ENCODE results near the gene FBN3.
"Not testable (repeated sequence)": the region's sequence is repeated elsewhere in the genome, so short reads cannot be mapped to it uniquely, and the experiment has no call there.

The FBN3 gene

DNA sequence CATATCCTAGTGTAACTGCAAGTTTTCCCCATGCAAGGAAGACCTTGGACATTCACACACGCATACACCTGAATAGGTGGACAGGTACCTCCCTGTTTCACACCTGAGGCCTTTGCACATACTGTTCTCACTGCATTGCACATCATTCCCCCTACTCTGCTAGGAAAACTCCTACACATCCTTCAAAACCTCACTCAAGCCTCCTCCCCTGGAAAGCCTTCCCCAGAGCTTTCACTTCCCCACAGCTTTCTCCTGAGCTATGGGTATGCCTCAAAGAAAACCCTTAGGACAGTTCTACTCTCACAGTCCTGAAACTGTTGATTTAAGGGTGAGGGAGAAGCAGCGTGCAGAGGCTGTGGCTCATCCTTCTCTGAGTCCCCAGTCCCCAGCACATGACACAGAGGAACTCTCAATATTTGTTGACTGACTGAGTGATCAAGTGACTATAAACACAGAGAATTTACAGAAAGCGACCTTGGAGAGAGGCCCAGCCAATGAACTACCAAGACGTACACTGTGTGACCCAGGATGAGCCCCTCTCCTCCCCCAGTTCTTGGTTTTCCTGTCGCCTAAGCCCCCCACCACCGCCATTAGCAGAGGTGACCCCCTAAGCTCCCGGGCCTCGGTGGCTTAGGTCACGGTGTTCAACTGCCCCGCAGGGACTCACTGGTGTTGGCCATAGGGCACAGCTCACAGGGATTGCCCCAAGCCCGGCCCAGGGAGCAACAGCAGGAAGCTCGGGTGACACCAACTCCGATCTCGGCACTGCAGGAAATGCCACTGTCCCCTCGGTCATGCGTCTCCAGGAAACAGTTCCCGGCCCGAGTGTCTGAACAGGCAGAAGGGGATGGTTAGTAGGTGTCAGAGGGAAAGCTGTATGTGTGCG is 40.6 kb downstream of the FBN3 start:
- Histone ChIP-seq H3K4me1 (ENCODE audit: control insufficient read depth in 5 of 5, insufficient read depth in 5 of 5, low read length in 5 of 5) (no peaks in the 10 kb centered on the region), H3K36me3 (ENCODE audit: control insufficient read depth in 5 of 5, insufficient read depth in 5 of 5, low read length in 5 of 5) (no peaks in the 10 kb centered on the region), H3K9ac (ENCODE audit: low read length in 5 of 5) (no peak overlapping the region), H3K4me3 (ENCODE audit: low read depth in 1 of 5, low read length in 5 of 5) (no peak overlapping the region), H3K27me3 (ENCODE audit: control insufficient read depth in 5 of 5, insufficient read depth in 4 of 5, low read length in 5 of 5) (peaks cover 2 to 15% (median 8%) of the 10 kb centered on the region in 5 donors), H3K9me3 (ENCODE audit: control insufficient read depth in 5 of 5, low read length in 5 of 5) (peaks cover 0 to 17% (median 4%) of the 10 kb centered on the region in 5 donors), H3K27ac (ENCODE audit: low read depth, low read length) (no peak overlapping the region)

DNA sequence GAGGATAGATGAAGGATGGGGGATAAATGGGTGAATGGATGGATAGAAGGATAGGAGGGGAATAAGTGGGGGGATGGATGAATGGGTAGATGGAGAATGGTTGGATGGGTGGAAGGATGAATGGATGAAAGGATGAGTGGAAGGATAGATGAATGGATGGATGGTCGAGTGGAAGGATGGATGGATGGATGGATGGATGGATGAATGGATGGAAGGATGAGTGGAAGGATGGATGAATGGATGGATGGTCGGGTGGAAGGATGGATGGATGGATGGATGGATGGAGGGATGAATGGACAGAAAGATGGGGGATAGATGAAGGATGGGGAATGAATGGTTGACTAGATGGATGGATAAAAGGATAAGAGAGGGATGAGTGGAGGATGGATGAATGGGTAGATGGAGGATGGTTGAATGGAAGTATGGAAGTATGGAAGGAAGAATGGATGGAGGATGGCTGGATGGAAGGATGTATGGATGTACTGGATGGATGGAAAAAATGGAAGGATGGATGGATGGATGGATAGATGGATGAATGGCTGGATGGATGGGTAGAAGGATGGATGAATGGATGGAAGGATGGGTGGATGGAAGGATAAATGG is 42.0 kb downstream of the FBN3 start:
- Histone ChIP-seq H3K27me3 (ENCODE audit: control insufficient read depth in 5 of 5, insufficient read depth in 4 of 5, low read length in 5 of 5) (peaks cover 2 to 15% (median 8%) of the 10 kb centered on the region in 5 donors), H3K9me3 (ENCODE audit: control insufficient read depth in 5 of 5, low read length in 5 of 5) (peaks cover 0 to 17% (median 4%) of the 10 kb centered on the region in 5 donors), H3K4me3 (ENCODE audit: low read depth in 1 of 5, low read length in 5 of 5) (no peak overlapping the region), H3K4me1 (ENCODE audit: control insufficient read depth in 5 of 5, insufficient read depth in 5 of 5, low read length in 5 of 5) (no peaks in the 10 kb centered on the region), H3K27ac (ENCODE audit: low read depth, low read length) (no peak overlapping the region), H3K36me3 (ENCODE audit: control insufficient read depth in 5 of 5, insufficient read depth in 5 of 5, low read length in 5 of 5) (no peaks in the 10 kb centered on the region), H3K9ac (ENCODE audit: low read length in 5 of 5) (no peak overlapping the region)

DNA sequence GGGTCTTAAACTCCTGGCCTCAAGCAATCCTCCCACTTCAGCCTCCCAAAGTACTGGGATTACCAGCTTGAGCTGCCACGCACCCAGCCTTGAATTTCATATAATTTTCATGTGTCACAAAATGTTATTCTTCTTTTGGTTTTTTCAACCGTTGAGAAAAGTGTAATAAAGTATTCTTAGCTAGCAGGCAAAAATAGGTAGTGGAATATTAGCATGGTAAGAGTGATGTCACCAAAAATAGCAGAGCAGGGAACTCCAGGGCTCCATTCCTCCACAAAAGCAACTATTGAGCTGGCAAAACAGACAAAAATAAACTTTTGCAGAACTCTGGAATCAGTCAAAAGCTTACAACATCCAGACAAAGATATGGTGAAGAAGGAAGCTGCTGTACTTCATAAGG is 43.9 kb downstream of the FBN3 start:
- Histone ChIP-seq H3K27ac (ENCODE audit: low read depth, low read length) (no peak overlapping the region), H3K4me1 (ENCODE audit: control insufficient read depth in 5 of 5, insufficient read depth in 5 of 5, low read length in 5 of 5) (no peaks in the 10 kb centered on the region), H3K4me3 (ENCODE audit: low read depth in 1 of 5, low read length in 5 of 5) (no peak overlapping the region), H3K36me3 (ENCODE audit: control insufficient read depth in 5 of 5, insufficient read depth in 5 of 5, low read length in 5 of 5) (no peaks in the 10 kb centered on the region), H3K9me3 (ENCODE audit: control insufficient read depth in 5 of 5, low read length in 5 of 5) (peaks cover 0 to 15% (median 4%) of the 10 kb centered on the region in 5 donors), H3K27me3 (ENCODE audit: control insufficient read depth in 5 of 5, insufficient read depth in 4 of 5, low read length in 5 of 5) (peaks cover 2 to 15% (median 5%) of the 10 kb centered on the region in 5 donors), H3K9ac (ENCODE audit: low read length in 5 of 5) (no peak overlapping the region)

DNA sequence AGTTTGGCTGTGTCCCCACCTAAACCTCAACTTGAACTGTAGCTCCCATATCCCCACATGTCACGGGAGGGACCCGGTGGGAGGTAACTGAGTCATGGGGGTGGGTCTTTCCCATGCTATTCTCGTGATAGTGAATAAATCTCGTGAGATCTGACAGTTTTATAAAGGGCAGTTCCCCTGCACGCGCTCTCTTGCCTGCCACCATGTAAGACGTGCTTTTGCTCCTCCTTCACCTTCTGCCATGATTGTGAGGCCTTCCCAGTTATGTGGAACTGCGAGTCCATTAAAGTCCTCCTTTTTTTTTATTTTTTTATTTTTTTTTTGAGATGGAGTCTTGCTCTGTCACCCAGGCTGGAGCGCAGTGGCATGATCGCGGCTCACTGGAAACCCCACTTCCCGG is 47.5 kb downstream of the FBN3 start:
- H3K4me3 ChIP-seq (ENCODE audit: low read depth in 1 of 5, low read length in 5 of 5); H3K27ac ChIP-seq (ENCODE audit: low read depth, low read length); H3K9ac ChIP-seq (ENCODE audit: low read length in 5 of 5); H3K27me3 ChIP-seq (ENCODE audit: control insufficient read depth in 5 of 5, insufficient read depth in 4 of 5, low read length in 5 of 5); H3K4me1 ChIP-seq (ENCODE audit: control insufficient read depth in 5 of 5, insufficient read depth in 5 of 5, low read length in 5 of 5); H3K36me3 ChIP-seq (ENCODE audit: control insufficient read depth in 5 of 5, insufficient read depth in 5 of 5, low read length in 5 of 5): not testable (repeated sequence)
- H3K9me3 ChIP-seq (ENCODE audit: control insufficient read depth in 5 of 5, low read length in 5 of 5), result peaks cover 0 to 19% (median 17%) of the 10 kb centered on the region in 5 donors

DNA sequence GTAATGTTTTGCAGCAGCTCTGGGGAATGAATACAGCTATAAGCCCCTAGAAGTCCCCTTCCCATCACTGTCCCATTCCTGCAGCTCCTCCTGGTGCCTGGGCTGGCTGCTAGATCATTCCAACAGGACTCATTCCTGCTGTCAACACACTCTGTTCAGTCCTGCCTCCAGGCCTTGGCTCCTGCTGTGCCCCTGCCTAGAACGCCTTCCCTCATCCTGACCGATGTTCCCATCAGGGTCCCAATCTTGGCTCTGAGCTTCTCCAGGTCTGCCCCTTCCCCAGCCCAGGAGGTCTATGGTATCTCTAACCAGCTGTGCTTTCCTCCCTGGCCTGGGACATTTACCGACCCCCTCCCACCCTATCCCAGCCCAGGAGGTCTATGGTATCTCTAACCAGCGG is 48.1 kb downstream of the FBN3 start:
- Histone ChIP-seq H3K9me3 (ENCODE audit: control insufficient read depth in 5 of 5, low read length in 5 of 5) (peaks cover 1 to 24% (median 21%) of the 10 kb centered on the region in 5 donors), H3K27ac (ENCODE audit: low read depth, low read length) (no peak overlapping the region), H3K4me1 (ENCODE audit: control insufficient read depth in 5 of 5, insufficient read depth in 5 of 5, low read length in 5 of 5) (no peaks in the 10 kb centered on the region), H3K36me3 (ENCODE audit: control insufficient read depth in 5 of 5, insufficient read depth in 5 of 5, low read length in 5 of 5) (no peaks in the 10 kb centered on the region), H3K9ac (ENCODE audit: low read length in 5 of 5) (no peak overlapping the region), H3K27me3 (ENCODE audit: control insufficient read depth in 5 of 5, insufficient read depth in 4 of 5, low read length in 5 of 5) (peaks cover 0 to 3% (median 0%) of the 10 kb centered on the region in 5 donors), H3K4me3 (ENCODE audit: low read depth in 1 of 5, low read length in 5 of 5) (no peak overlapping the region)

DNA sequence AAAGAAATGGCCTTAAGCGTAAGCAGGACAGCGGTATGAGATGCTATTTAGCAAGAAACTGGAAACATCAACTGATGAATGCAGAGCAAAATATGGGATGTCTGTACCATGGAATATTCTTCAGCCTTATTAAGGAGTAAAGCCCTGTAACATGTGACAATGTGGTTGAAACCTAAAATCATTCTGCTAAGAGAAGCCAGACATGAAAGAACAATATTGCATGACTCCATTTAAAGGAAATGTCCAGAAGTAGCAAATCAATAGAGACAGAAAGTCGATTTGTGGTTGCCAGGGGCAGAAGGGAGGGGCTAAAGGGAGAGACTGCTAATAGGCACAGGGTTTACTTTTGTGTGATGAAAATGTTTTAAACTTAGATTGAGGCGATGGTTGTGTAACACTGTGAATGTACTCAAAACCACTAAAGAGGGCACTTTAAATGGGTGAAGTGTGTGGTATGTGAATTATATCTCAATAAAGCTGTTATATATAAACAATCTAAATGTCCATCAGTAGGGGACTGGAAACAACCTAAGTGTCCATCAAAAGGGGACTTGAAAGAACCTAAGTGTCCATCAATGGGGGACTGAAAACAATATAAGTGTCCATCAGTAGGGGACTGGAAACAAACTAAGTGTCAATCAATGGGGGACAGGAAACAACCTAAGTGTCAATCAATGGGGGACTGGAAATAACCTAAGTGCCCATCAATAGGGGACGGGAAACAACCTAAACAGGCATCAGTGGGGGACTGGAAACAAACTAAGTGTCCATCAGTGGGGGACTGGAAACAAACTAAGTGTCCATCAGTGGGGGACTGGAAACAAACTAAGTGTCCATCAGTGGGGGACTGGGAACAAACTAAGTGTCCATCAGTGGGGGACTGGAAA is 51.5 kb downstream of the FBN3 start:
- Histone ChIP-seq H3K9ac (ENCODE audit: low read length in 5 of 5) (no peak overlapping the region), H3K4me1 (ENCODE audit: control insufficient read depth in 5 of 5, insufficient read depth in 5 of 5, low read length in 5 of 5) (no peaks in the 10 kb centered on the region), H3K27ac (ENCODE audit: low read depth, low read length) (no peak overlapping the region), H3K9me3 (ENCODE audit: control insufficient read depth in 5 of 5, low read length in 5 of 5) (peaks cover 21 to 51% (median 45%) of the 10 kb centered on the region in 5 donors), H3K27me3 (ENCODE audit: control insufficient read depth in 5 of 5, insufficient read depth in 4 of 5, low read length in 5 of 5) (peaks cover 0 to 3% (median 0%) of the 10 kb centered on the region in 5 donors), H3K36me3 (ENCODE audit: control insufficient read depth in 5 of 5, insufficient read depth in 5 of 5, low read length in 5 of 5) (no peaks in the 10 kb centered on the region), H3K4me3 (ENCODE audit: low read depth in 1 of 5, low read length in 5 of 5) (no peak overlapping the region)

DNA sequence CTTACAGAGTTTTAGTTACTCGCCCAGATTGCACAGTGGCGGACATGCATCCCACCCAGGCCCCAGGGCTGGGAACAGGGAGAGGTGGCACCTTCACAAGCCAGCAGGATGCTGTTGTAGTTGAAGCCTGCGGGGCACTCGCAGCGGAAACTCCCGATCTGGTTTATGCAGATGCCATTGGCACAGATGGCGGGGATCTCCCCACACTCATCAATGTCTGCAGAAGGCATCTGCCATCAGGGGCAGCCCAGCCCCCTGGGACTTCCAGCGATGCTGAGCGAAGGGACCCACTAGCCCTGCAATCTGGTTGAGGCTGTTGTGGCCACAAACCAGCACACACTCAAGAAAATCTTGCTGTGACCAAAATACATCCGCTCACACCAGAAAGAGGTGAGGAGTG is 52.2 kb downstream of the FBN3 start:
- peaks cover 0 to 3% (median 0%) of the 10 kb centered on the region in 5 donors for H3K27me3 ChIP-seq (ENCODE audit: control insufficient read depth in 5 of 5, insufficient read depth in 4 of 5, low read length in 5 of 5)
- peaks cover 21 to 51% (median 47%) of the 10 kb centered on the region in 5 donors for H3K9me3 ChIP-seq (ENCODE audit: control insufficient read depth in 5 of 5, low read length in 5 of 5)
- no peak overlapping the region for H3K27ac ChIP-seq (ENCODE audit: low read depth, low read length)
- H3K4me1 ChIP-seq (ENCODE audit: control insufficient read depth in 5 of 5, insufficient read depth in 5 of 5, low read length in 5 of 5), result no peaks in the 10 kb centered on the region
- H3K4me3 ChIP-seq (ENCODE audit: low read depth in 1 of 5, low read length in 5 of 5), result no peak overlapping the region
- no peak overlapping the region for H3K9ac ChIP-seq (ENCODE audit: low read length in 5 of 5)
- no peaks in the 10 kb centered on the region for H3K36me3 ChIP-seq (ENCODE audit: control insufficient read depth in 5 of 5, insufficient read depth in 5 of 5, low read length in 5 of 5)

DNA sequence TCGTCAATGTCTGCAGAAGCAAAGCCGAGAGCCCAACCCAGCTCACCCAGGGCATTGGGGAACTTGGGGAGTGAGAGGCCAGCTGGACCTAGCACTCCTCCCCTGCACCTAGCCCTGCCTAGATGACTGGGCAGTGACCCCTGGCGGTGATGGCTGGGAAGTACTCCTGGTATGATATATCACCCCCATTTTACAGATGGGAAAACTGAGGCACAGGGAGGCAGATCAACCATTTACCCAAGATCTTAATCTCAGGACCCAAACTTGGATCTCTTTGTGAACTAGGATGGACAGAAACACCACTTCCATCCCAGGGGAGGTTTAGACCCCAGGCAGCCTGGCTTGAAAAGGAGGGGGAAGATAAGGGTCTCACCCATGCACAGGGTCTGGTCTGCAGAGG is 53.3 kb downstream of the FBN3 start:
- H3K27me3 ChIP-seq (ENCODE audit: control insufficient read depth in 5 of 5, insufficient read depth in 4 of 5, low read length in 5 of 5), result peaks cover 0 to 3% (median 0%) of the 10 kb centered on the region in 5 donors
- H3K27ac ChIP-seq (ENCODE audit: low read depth, low read length), result no peak overlapping the region
- H3K4me1 ChIP-seq (ENCODE audit: control insufficient read depth in 5 of 5, insufficient read depth in 5 of 5, low read length in 5 of 5), result no peaks in the 10 kb centered on the region
- H3K9me3 ChIP-seq (ENCODE audit: control insufficient read depth in 5 of 5, low read length in 5 of 5), result peaks cover 21 to 54% (median 49%) of the 10 kb centered on the region in 5 donors
- H3K36me3 ChIP-seq (ENCODE audit: control insufficient read depth in 5 of 5, insufficient read depth in 5 of 5, low read length in 5 of 5), result no peaks in the 10 kb centered on the region
- H3K9ac ChIP-seq (ENCODE audit: low read length in 5 of 5), result no peak overlapping the region
- peak overlapping the region; percentile 1 to 67 (median 41) for H3K4me3 ChIP-seq (ENCODE audit: low read depth in 1 of 5, low read length in 5 of 5)

DNA sequence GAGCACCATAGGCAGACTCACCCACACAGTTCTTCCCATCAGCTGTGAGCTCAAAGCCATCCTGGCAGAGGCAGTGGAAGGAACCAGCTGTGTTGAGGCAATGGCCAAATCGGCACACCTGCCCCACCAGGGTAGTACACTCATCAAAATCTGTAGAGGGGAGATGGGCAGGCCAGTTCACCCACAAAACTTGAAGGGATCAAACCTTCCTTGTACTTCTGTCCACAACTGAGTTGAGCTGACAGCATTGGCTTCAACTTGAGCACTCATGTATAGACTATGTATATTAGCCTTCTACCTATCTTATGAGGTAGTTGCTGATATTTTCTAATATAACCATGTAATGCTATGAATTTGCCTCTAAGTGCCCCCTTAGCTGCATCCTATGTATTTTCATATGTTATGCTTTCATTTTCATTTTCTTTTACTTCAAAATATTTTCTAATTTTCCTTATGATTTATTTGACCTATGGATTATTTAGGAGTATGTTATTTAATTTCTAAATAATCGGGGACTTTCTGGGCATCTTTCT is 54.0 kb downstream of the FBN3 start:
- Histone ChIP-seq H3K4me3 (ENCODE audit: low read depth in 1 of 5, low read length in 5 of 5) (peak overlapping the region; percentile 1 to 67 (median 41)), H3K27ac (ENCODE audit: low read depth, low read length) (no peak overlapping the region), H3K27me3 (ENCODE audit: control insufficient read depth in 5 of 5, insufficient read depth in 4 of 5, low read length in 5 of 5) (peaks cover 0 to 3% (median 0%) of the 10 kb centered on the region in 5 donors), H3K9me3 (ENCODE audit: control insufficient read depth in 5 of 5, low read length in 5 of 5) (peaks cover 21 to 58% (median 49%) of the 10 kb centered on the region in 5 donors), H3K9ac (ENCODE audit: low read length in 5 of 5) (no peak overlapping the region), H3K36me3 (ENCODE audit: control insufficient read depth in 5 of 5, insufficient read depth in 5 of 5, low read length in 5 of 5) (no peaks in the 10 kb centered on the region), H3K4me1 (ENCODE audit: control insufficient read depth in 5 of 5, insufficient read depth in 5 of 5, low read length in 5 of 5) (no peaks in the 10 kb centered on the region)
